ENCODE results near the gene POC1B. TPM values are rescaled to one million over a fixed set of nuclear protein-coding genes. Genes with fewer than 3 reads are reported as not detected.

POC1B gene
- total and polyA plus RNA-seq, 8 donors = 19.5 to 27.8 (median 23.1) TPM

Other genes starting within 250 kb of the POC1B start
- gene DUSP6, start 173.5 kb downstream of the POC1B start, total RNA-seq = 100 to 1,000 TPM; 115 to 147 TPM
- gene DUSP6, start 173.5 kb downstream of the POC1B start, polyA plus RNA-seq (ENCODE audit: insufficient read length in 6 of 6) = 100 to 1,000 TPM; 172 to 333 (median 213) TPM
- 1 to 10 TPM; 7.8 to 8.9 TPM for gene GALNT4, start 1.3 kb downstream of the POC1B start, total RNA-seq
- gene GALNT4, start 1.3 kb downstream of the POC1B start, polyA plus RNA-seq (ENCODE audit: insufficient read length in 6 of 6) = 10 to 100 TPM in 1 of 6 donors, 1 to 10 TPM in 5; 6.6 to 10.2 (median 7.5) TPM
- gene ATP2B1, start 182.8 kb upstream of the POC1B start, total RNA-seq = 10 to 100 TPM; 29.4 to 54.0 TPM
- 10 to 100 TPM; 84.6 to 96.6 (median 93.0) TPM for gene ATP2B1, start 182.8 kb upstream of the POC1B start, polyA plus RNA-seq (ENCODE audit: insufficient read length in 6 of 6)

Measured in left lung (tissue), 8 donors.